DOHH2 (cell line): ENCODE measurements around the gene ADCY10.

ENCODE experiments used
- EZH2phosphoT487 ChIP-seq: fragments of 200-600 bp; sonication (generic); IDR thresholded peaks from 2 replicates; pipeline ENCODE4 v1.6.1; 2017; ENCODE audit warnings: borderline replicate concordance, mild to moderate bottlenecking, antibody characterized with exemption, low read length, moderate library complexity, mixed read lengths
- TF ChIP-seq, protein P1 (sequence below): fragments of 200-600 bp; sonication (generic); IDR thresholded peaks from one replicate; pipeline ENCODE4 v1.5.1; 2014; ENCODE audit warnings: antibody characterized with exemption, mild to moderate bottlenecking, low read depth, low read length; ENCODE audit not compliant: poor library complexity, severe bottlenecking

GRCh38 chr1:167904652-167905130 lies 9.2 kb downstream of the ADCY10 start:
- TF ChIP-seq, protein P1, sequence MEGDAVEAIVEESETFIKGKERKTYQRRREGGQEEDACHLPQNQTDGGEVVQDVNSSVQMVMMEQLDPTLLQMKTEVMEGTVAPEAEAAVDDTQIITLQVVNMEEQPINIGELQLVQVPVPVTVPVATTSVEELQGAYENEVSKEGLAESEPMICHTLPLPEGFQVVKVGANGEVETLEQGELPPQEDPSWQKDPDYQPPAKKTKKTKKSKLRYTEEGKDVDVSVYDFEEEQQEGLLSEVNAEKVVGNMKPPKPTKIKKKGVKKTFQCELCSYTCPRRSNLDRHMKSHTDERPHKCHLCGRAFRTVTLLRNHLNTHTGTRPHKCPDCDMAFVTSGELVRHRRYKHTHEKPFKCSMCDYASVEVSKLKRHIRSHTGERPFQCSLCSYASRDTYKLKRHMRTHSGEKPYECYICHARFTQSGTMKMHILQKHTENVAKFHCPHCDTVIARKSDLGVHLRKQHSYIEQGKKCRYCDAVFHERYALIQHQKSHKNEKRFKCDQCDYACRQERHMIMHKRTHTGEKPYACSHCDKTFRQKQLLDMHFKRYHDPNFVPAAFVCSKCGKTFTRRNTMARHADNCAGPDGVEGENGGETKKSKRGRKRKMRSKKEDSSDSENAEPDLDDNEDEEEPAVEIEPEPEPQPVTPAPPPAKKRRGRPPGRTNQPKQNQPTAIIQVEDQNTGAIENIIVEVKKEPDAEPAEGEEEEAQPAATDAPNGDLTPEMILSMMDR: no peak
- no peak for TF ChIP-seq EZH2phosphoT487
